Pericardium fibroblast (primary cell): ENCODE measurements around the gene RO60. TPM values are rescaled to one million over a fixed set of nuclear protein-coding genes. Genes with fewer than 3 reads are reported as not detected.

ENCODE experiments used
- total RNA-seq: library from RNA; depleted of rRNA; stranded (reverse); fragments of >200 nt; gene quantifications from 2 replicates; pipeline ENCODE4 v1.2.3, GENCODE V29; 2015

Gene RO60
- total RNA-seq, result 67.3 and 96.2 TPM in 2 replicates

GRCh38 chr1:193059282-193060114 is at the start of gene RO60, which contains the start of gene UCHL5:
TSS of gene RO60 (plus strand) at chr1:193059612. CDS start at chr1:193069055, 9,443 bp downstream.
TSS of gene UCHL5 (minus strand) at chr1:193059360. CDS start at chr1:193059260, 100 bp downstream.

GRCh38 chr1:193104907-193105820 is 45.8 kb downstream of the RO60 start, which contains the start of gene GLRX2:
TSS of gene GLRX2 (minus strand) at chr1:193105414. CDS start at chr1:193105382, 32 bp downstream.

Other genes with a start within 250 kb of the RO60 start
- 9.0 and 15.2 TPM in 2 replicates for gene UCHL5, start 252 bp upstream of the RO60 start, total RNA-seq
- gene GLRX2, start 45.8 kb downstream of the RO60 start, total RNA-seq, result 6.7 and 8.4 TPM in 2 replicates
- gene CDC73, start 62.4 kb downstream of the RO60 start, total RNA-seq, result 10.6 and 12.5 TPM in 2 replicates
- 1.5 and 9.6 TPM in 2 replicates for gene B3GALT2, start 127.0 kb downstream of the RO60 start, total RNA-seq